NCI-H2107 treated with DMSO at 0.1 percent for 48 hours (cell line): ENCODE data around the gene DSCAML1.

Experiments used
- DNase-seq: peaks from one replicate; lab custom pipeline; 2025; ENCODE audit not compliant: unreplicated experiment; lab: John Stamatoyannopoulos, UW

Gene DSCAML1

GRCh38 chr11:117532568-117532967, 264.4 kb downstream of the DSCAML1 start:
- no peak for DNase-seq

GRCh38 chr11:117529816-117530215, 267.2 kb downstream of the DSCAML1 start:
- peak; percentile 70 for DNase-seq

- DNase-seq, result peak; percentile 100
Observed at GRCh38 chr11:117528097-117528721, 268.8 kb downstream of the DSCAML1 start.

DNA sequence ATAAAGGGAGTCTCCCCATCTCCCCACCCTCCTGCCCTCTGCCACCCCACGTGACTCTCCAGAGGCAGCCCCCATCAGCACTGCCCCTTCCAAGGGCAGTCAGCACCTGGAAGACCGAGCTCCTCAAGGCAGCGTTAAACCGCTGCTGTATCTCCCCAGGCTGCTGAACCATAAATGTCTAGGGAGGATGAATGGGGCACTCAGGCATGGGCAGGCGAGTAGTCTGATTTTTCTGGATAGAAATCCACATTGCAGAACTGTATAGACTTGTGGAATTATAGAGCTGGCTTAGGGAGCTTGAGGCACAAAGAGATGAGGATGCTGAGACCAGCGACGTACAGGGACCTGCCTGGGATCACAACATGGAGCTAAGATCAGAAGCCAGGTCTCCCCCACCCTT, 269.7 kb downstream of the DSCAML1 start:
- no peak for DNase-seq

GRCh38 chr11:117525866-117526542, 271.0 kb downstream of the DSCAML1 start:
- DNase-seq, result no peak

GRCh38 chr11:117524468-117525183, 272.4 kb downstream of the DSCAML1 start:
- no peak for DNase-seq

DNA sequence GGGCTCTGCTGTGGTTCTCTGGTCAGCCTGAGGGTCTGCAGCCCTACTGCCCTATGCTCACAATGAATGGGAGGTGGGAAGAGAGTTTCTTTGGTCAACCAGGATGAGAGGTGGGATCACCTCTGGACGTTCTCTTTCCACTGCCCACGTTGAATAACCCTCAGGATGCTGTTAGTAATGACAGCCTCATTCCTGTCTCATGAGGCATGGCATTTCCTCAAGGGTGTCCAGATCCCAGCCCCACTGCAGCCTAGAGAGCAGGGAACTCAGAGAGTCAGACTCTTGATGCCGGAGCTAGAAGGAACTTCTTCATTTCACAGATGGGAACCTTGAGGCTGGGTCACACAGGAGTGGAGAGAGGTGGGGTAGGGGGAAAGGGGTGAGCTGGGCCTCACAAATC, 273.3 kb downstream of the DSCAML1 start:
- no peak for DNase-seq

GRCh38 chr11:117521974-117522373, 275.0 kb downstream of the DSCAML1 start:
- DNase-seq, result no peak

DNA sequence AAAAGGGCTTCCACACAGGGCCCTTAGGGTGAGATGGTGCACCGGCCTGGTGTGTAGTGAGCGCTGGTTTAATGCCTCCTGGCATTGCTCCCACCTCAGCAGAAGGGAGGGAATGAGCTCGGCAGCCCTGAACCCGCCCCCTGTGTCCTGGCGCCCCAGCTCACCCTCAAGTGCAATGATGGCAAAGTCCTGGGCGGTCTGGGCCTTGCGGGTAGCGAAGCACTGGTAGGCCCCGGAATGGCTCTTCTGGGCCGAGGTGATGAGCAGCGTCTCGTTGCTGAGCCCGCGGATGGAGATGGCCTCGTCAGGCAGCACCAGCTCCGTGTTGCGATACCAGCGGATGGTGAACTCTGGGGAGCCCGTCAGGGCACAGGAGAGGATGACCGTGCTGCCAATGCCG, 276.1 kb downstream of the DSCAML1 start:
- no peak for DNase-seq

DNA sequence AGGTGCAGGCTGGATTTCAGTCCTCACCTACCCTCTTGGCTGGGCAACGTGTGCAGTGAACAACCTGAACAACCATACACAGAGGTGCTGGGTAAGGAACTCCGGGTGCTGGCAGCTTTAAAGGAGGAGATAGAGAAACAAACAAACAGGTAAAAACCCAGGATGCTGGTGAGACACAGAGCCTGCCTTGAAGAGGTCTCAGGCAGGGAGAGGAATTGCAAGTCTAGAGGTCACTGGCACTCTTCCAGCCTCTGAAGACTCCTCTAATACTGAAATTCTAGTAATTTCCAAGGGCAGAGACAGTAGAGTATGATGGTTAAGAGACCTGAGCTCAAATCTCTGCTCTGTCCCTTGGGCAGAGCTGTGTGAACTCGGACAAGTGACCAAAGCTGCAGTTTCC, 276.8 kb downstream of the DSCAML1 start:
- no peak for DNase-seq

GRCh38 chr11:117519590-117519989, 277.4 kb downstream of the DSCAML1 start:
- DNase-seq, result no peak

GRCh38 chr11:117519170-117519569, 277.8 kb downstream of the DSCAML1 start:
- no peak for DNase-seq

DNA sequence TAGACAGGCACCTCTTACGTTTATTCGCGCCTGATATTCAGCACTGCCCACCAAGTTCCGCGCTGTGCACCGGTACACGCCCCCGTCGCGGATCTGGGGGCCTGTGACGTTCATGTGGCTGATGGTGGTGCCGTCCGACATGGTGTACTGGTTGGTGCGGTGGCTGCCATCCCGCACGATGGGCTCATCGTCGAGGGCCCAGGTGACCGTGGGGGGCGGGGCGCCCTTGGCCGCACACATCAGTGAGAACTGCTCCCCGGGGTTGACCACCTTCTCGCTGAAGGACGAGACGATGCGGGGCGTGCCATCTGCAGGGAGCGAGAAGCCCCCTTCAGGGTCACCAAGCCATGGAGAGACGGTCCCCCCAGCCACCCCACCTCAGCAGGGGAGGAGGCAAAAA, 278.6 kb downstream of the DSCAML1 start:
- no peak for DNase-seq

DNA sequence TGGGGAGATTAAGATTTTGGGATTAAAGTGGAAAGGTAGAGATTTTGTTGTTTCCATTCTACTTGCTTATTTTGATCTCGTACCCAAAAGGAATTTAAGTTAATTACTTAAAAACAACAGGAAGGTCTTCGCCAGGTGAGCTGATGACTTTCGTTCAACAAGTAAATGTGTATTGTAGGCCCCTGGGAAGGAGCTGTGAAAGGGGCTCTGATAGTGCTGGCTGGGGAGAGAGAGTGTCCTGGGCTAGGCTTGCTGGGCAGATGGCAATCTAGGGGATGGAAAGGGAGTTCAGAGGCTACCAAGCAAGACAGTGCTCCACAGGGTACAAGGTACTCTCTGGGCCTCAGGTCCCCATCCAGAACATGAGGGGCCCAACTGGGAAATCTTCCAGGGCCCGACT, 279.9 kb downstream of the DSCAML1 start:
- DNase-seq, result no peak

- DNase-seq, result no peak
Observed at GRCh38 chr11:117515892-117516787, 280.9 kb downstream of the DSCAML1 start.

DNA sequence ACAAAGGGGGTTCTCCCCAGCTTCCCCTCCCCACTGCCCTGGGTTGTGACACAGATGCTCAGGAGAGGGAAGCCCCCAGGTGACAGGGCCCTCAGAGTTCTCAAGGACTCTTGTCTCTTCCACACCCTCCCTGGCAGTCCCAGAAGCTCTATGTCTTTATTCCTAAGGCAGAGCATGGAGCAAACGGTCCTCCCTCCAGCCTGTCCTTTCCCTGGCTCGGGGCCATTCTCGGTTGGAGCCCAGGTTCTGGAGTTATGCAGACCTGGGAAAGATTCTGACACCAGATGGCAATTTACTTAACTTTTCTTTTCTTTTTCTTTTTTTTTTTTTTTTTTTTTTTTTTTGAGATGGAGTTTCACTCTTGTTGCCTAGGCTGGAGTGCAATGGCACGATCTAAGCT, 282.8 kb downstream of the DSCAML1 start:
- no peak for DNase-seq

DNA sequence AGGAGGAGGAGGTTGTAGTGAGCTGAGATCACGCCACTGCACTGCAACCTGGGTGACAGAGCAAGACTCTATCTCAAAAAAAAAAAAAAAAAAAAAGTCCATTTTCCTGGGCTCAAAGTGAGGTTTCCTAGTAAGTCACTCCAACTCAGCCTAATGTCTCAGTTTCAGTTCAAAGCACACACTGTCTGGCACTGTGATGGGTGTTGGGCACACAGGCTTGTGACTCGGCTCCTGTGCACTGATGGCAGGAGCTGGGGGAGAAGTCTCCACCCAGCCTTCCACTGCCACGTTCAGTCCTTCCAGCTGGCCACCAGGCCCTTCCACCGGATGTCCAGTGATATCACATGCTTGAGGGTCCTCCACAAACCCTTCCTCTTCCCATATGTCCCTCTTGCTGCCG, 283.4 kb downstream of the DSCAML1 start:
- DNase-seq, result no peak

DNA sequence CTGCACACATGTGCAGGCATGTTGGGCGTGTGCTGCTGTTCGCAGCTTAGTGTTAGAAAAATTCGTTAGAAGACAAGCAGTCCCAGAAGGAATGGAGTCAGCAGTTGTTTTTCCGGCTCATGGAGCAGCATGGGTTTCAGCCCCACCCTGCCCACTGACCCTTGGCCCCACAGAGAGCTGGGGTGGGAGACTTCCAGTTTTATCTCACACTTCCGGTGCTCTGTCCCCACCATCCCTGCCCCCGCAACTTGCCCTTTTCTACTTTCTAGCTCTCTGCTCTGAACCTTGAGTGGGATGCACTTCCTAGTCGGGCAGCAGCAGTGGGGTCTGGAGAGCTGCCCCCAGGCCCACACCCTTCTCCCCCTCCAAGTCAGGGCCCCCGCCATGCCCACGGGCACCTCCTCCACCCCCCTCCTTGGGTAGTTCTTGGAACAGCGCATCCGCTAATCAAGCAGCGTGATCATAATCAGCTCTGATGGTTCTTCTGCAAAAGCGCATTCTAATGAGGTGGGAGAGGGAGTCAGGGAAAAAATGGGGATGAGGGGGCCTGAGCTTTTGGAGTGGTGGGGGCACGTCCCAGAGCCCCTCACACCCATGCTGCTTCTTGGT, 285.0 kb downstream of the DSCAML1 start:
- DNase-seq, result no peak

- DNase-seq, result no peak
Observed at GRCh38 chr11:117511483-117511930, 285.5 kb downstream of the DSCAML1 start.

DNA sequence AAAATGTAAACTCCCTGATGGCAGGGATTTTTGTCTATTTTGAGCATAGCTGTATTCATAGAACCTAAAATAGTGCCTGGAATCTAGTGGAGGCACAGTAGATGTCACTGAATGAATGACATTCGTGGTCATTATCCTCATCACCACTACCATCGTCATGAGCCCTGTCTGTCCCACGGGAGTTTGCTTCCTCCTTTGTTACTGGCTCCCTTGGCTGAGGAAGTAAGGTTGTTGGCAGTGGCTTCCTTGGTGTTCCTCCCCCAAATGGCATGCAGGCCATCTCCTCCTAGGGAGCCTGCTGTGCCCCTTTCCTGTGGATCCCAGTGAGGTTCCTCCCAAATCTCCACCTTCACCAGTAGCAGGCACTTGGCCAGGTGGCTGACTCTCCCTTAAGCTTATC, 286.4 kb downstream of the DSCAML1 start:
- no peak for DNase-seq

GRCh38 chr11:117509543-117509942, 287.5 kb downstream of the DSCAML1 start:
- DNase-seq, result no peak
